GM19351 (cell line): ENCODE results near the gene MLST8.
A peak's percentile ranks its signal among the peaks of the same experiment; 100 is the strongest.
"Not testable (repeated sequence)": the region's sequence is repeated elsewhere in the genome, so short reads cannot be mapped to it uniquely, and the experiment has no call there.

Experiments
- ATAC-seq: cut with Tn5 transposase; IDR thresholded peaks from one replicate; pipeline ENCODE4 v1.9.1; 2021; ENCODE audit warnings: mild to moderate bottlenecking, moderate library complexity; ENCODE audit not compliant: unreplicated experiment

Gene MLST8

GRCh38 chr16:2242598-2242997 is 37.3 kb downstream of the MLST8 start:
- no peak for ATAC-seq

- no peak for ATAC-seq
Observed at GRCh38 chr16:2243031-2243528, 37.8 kb downstream of the MLST8 start.

GRCh38 chr16:2243781-2244180 is 38.5 kb downstream of the MLST8 start:
- no peak for ATAC-seq

- ATAC-seq, result no peak
Observed at GRCh38 chr16:2244301-2244700, 39.0 kb downstream of the MLST8 start.

- no peak for ATAC-seq
Observed at GRCh38 chr16:2244926-2245795, 39.9 kb downstream of the MLST8 start.

GRCh38 chr16:2246301-2246885 is 41.1 kb downstream of the MLST8 start:
- no peak for ATAC-seq

- ATAC-seq, result peak; percentile 22
Observed at GRCh38 chr16:2250652-2251295, 45.5 kb downstream of the MLST8 start.

- peak; percentile 84 for ATAC-seq
Observed at GRCh38 chr16:2251296-2252111, 46.2 kb downstream of the MLST8 start, which contains the start of gene ECI1. Gene ECI1, minus strand, starts transcription at chr16:2251587. Its CDS starts 21 bp downstream, at chr16:2251566.

- no peak for ATAC-seq
Observed at GRCh38 chr16:2252806-2253148, 47.5 kb downstream of the MLST8 start.

- ATAC-seq, result no peak
Observed at GRCh38 chr16:2253293-2253692, 48.0 kb downstream of the MLST8 start.

GRCh38 chr16:2256531-2257140 is 51.4 kb downstream of the MLST8 start:
- ATAC-seq, result no peak

- ATAC-seq, result no peak
Observed at GRCh38 chr16:2257726-2258125, 52.5 kb downstream of the MLST8 start.

GRCh38 chr16:2258530-2258929 is 53.3 kb downstream of the MLST8 start:
- not testable (repeated sequence) for ATAC-seq
